HepG2 (cell line): ENCODE results near the gene TCF7L2. TPM values are rescaled to one million over a fixed set of nuclear protein-coding genes. Genes with fewer than 3 reads are reported as not detected.

Experiments
- CREBL2 ChIP-seq: sonication (generic); formaldehyde crosslinking; IDR thresholded peaks from 2 replicates; pipeline ENCODE4 v1.8.1; 2023; ENCODE audit warnings: missing genetic modification reagents, mild to moderate bottlenecking, borderline replicate concordance
- GABPB1 ChIP-seq: IDR thresholded peaks from 2 replicates; pipeline ENCODE4 v1.6.1; 2016; ENCODE audit warnings: mild to moderate bottlenecking, missing genetic modification reagents, moderate library complexity, missing compliant biosample characterization
- HNRNPK ChIP-seq: fragments of 200-400 bp; formaldehyde crosslinking; IDR thresholded peaks from 2 replicates; pipeline ENCODE4 v1.6.1; 2018; ENCODE audit warnings: low read length, low read depth, moderate library complexity, mild to moderate bottlenecking; ENCODE audit not compliant: poor library complexity, severe bottlenecking
- MLLT10 ChIP-seq: sonication (generic); formaldehyde crosslinking; IDR thresholded peaks from 2 replicates; pipeline ENCODE4 v1.4.0; 2020; ENCODE audit warnings: missing genetic modification reagents
- NR3C1 ChIP-seq: sonication (generic); formaldehyde crosslinking; IDR thresholded peaks from 2 replicates; pipeline ENCODE4 v1.4.0; 2020; ENCODE audit warnings: missing genetic modification reagents
- THRA ChIP-seq: sonication (generic); formaldehyde crosslinking; IDR thresholded peaks from 2 replicates; pipeline ENCODE4 v1.4.0; 2020; ENCODE audit warnings: missing genetic modification reagents, borderline replicate concordance
- TSC22D2 ChIP-seq: sonication (generic); formaldehyde crosslinking; IDR thresholded peaks from 2 replicates; pipeline ENCODE4 v1.5.1; 2020; ENCODE audit warnings: missing genetic modification reagents, mild to moderate bottlenecking, borderline replicate concordance
- ZNF276 ChIP-seq: sonication (generic); formaldehyde crosslinking; IDR thresholded peaks from 2 replicates; pipeline ENCODE4 v1.4.0; 2020; ENCODE audit warnings: mild to moderate bottlenecking, low read depth, missing genetic modification reagents
- ZNF407 ChIP-seq: sonication (generic); formaldehyde crosslinking; IDR thresholded peaks from one replicate; pipeline ENCODE4 v1.5.1; 2020; ENCODE audit warnings: mild to moderate bottlenecking, missing genetic modification reagents; ENCODE audit errors: not compliant biosample characterization
- polyA plus RNA-seq, 8 experiments: library from polyadenylated mRNA; depleted of rRNA in 3 of 8; stranded (reverse) in 7 of 8; unstranded in 1 of 8; fragments of >200 nt; fragmentation: Illumina TruSeq in 4 of 8; extraction: Trizol in 4 of 8; gene quantifications; 2 replicates each; pipeline versions ENCODE4 v1.2.1 to v1.2.3, GENCODE V29; 2011 to 2016; ENCODE audit warnings: low read depth in 4 of 8, missing spikeins in 1 of 8, mixed read lengths in 1 of 8; ENCODE audit not compliant: insufficient read depth in 1 of 8
- total RNA-seq, 5 experiments: library from RNA; depleted of rRNA; stranded (reverse); fragments of >200 nt; fragmentation: Illumina TruSeq; extraction: Trizol; gene quantifications; 2 replicates each; pipeline ENCODE4 v1.2.3, GENCODE V29; 2016; ENCODE audit warnings: low read depth in 1 of 5
- TF ChIP-seq, protein P1 (sequence below), 2 experiments: IDR thresholded peaks; 2 replicates each; pipeline ENCODE4 v1.6.1; 2011 to 2012; ENCODE audit warnings: low read length in 2 of 2, borderline replicate concordance in 1 of 2, low read depth in 1 of 2, mild to moderate bottlenecking in 1 of 2, moderate library complexity in 1 of 2

The TCF7L2 gene
- total and polyA plus RNA-seq, 2 of the 13 experiments (the other 11 are each of a cell fraction or from before 2014, with no cell fraction given), result 3.9 to 13.7 TPM

GRCh38 chr10:113073549-113074189 lies 123.6 kb downstream of the TCF7L2 start (continued):
- TF ChIP-seq ZNF407 (CRISPR knock-in tag) (no peak), ZNF276 (CRISPR knock-in tag) (0 out of 2 replicates have a peak, but pooled peaks have one; percentile 46), MLLT10 (CRISPR knock-in tag) (no peak), CREBL2 (CRISPR knock-in tag) (no peak), GABPB1 (CRISPR knock-in tag) (peak; percentile 76), TSC22D2 (CRISPR knock-in tag) (no peak), HNRNPK (no peak), THRA (CRISPR knock-in tag) (peak; percentile 66; the same call in 1 of the 2 replicates), NR3C1 (CRISPR knock-in tag) (no peak)
- TF ChIP-seq, protein P1, sequence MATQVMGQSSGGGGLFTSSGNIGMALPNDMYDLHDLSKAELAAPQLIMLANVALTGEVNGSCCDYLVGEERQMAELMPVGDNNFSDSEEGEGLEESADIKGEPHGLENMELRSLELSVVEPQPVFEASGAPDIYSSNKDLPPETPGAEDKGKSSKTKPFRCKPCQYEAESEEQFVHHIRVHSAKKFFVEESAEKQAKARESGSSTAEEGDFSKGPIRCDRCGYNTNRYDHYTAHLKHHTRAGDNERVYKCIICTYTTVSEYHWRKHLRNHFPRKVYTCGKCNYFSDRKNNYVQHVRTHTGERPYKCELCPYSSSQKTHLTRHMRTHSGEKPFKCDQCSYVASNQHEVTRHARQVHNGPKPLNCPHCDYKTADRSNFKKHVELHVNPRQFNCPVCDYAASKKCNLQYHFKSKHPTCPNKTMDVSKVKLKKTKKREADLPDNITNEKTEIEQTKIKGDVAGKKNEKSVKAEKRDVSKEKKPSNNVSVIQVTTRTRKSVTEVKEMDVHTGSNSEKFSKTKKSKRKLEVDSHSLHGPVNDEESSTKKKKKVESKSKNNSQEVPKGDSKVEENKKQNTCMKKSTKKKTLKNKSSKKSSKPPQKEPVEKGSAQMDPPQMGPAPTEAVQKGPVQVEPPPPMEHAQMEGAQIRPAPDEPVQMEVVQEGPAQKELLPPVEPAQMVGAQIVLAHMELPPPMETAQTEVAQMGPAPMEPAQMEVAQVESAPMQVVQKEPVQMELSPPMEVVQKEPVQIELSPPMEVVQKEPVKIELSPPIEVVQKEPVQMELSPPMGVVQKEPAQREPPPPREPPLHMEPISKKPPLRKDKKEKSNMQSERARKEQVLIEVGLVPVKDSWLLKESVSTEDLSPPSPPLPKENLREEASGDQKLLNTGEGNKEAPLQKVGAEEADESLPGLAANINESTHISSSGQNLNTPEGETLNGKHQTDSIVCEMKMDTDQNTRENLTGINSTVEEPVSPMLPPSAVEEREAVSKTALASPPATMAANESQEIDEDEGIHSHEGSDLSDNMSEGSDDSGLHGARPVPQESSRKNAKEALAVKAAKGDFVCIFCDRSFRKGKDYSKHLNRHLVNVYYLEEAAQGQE (IDR thresholded peaks at IDR 0.05; ENCODE audit: borderline replicate concordance in 1 of 2, low read depth in 1 of 2, low read length in 2 of 2), result no peak
